Colon (tissue), 2 donors: ENCODE measurements around the gene TTC1.
"Not testable (repeated sequence)": the region's sequence is repeated elsewhere in the genome, so short reads cannot be mapped to it uniquely, and the experiment has no call there.

ENCODE experiments used
- FAIRE-seq: peaks from 2 replicates; lab custom pipeline; 2012; peaks lifted over from hg19 to GRCh38; lab: Jason Lieb, UNC
- donor health status: control.
- donor health status: control.

Gene TTC1

GRCh38 chr5:160008877-160009590 lies at the start of gene TTC1:
Gene TTC1, plus strand, starts transcription at chr5:160009139. Its CDS starts 1,390 bp downstream, at chr5:160010529.
- peak; percentile 88 for FAIRE-seq

GRCh38 chr5:159961176-159962160 lies 47.5 kb upstream of the TTC1 start:
- no peak for FAIRE-seq

GRCh38 chr5:159962214-159962613 lies 46.7 kb upstream of the TTC1 start:
- no peak for FAIRE-seq

- FAIRE-seq, result no peak
Observed at GRCh38 chr5:159963935-159964334, 45.0 kb upstream of the TTC1 start.

- no peak for FAIRE-seq
Observed at GRCh38 chr5:159965031-159965837, 43.7 kb upstream of the TTC1 start.

GRCh38 chr5:159965838-159966128 lies 43.2 kb upstream of the TTC1 start:
- not testable (repeated sequence) for FAIRE-seq

GRCh38 chr5:159969966-159970365 lies 39.0 kb upstream of the TTC1 start:
- FAIRE-seq, result no peak

- no peak for FAIRE-seq
Observed at GRCh38 chr5:159971038-159971437, 37.9 kb upstream of the TTC1 start.

GRCh38 chr5:159971514-159971913 lies 37.4 kb upstream of the TTC1 start:
- FAIRE-seq, result no peak

- no peak for FAIRE-seq
Observed at GRCh38 chr5:159971931-159972461, 36.9 kb upstream of the TTC1 start.

- no peak for FAIRE-seq
Observed at GRCh38 chr5:159972538-159973362, 36.2 kb upstream of the TTC1 start.

GRCh38 chr5:159975462-159976019 lies 33.4 kb upstream of the TTC1 start:
- FAIRE-seq, result no peak

GRCh38 chr5:159976921-159977320 lies 32.0 kb upstream of the TTC1 start:
- no peak for FAIRE-seq

- FAIRE-seq, result no peak
Observed at GRCh38 chr5:159978358-159978757, 30.6 kb upstream of the TTC1 start.

GRCh38 chr5:159982421-159983173 lies 26.3 kb upstream of the TTC1 start:
- no peak for FAIRE-seq

GRCh38 chr5:159987031-159987674 lies 21.8 kb upstream of the TTC1 start:
- FAIRE-seq, result no peak

- FAIRE-seq, result no peak
Observed at GRCh38 chr5:159990506-159990905, 18.4 kb upstream of the TTC1 start.

- FAIRE-seq, result no peak
Observed at GRCh38 chr5:159992566-159992965, 16.4 kb upstream of the TTC1 start.

GRCh38 chr5:159993194-159993593 lies 15.7 kb upstream of the TTC1 start:
- FAIRE-seq, result no peak

GRCh38 chr5:159995907-159996306 lies 13.0 kb upstream of the TTC1 start:
- FAIRE-seq, result no peak
